Pancreas (tissue), 10 donors: ENCODE data around the gene MAPKAP1. TPM values are rescaled to one million over a fixed set of nuclear protein-coding genes. Genes with fewer than 3 reads are reported as not detected.

ENCODE experiments used
- ATAC-seq, 4 donors: fragments of 200-7000 bp; cut with Tn5 transposase; one replicate each; pipeline versions ENCODE4 v1.8.0 to v1.9.1; 2020; ENCODE audit warnings: mild to moderate bottlenecking in 4 of 4, moderate library complexity in 4 of 4
- DNase-seq, 6 donors: peaks; one replicate each; pipeline ENCODE4 v3.0.0-alpha.2; 2020
- FAIRE-seq: peaks from 2 replicates; lab custom pipeline; 2012; peaks lifted over from hg19 to GRCh38; lab: Jason Lieb, UNC
- H3K27ac ChIP-seq, 4 donors: fragments of 200-600 bp; sonication (generic); 1 replicate in 3 of 4; 2 replicates in 1 of 4; pipeline versions ENCODE4 v1.5.0 to v1.8.0; 2020
- H3K27me3 ChIP-seq, 4 donors: fragments of 200-600 bp; one replicate each; pipeline ENCODE4 v1.8.0; 2021
- H3K36me3 ChIP-seq, 3 donors: fragments of 200-600 bp; sonication (generic) in 1 of 3; one replicate each; pipeline versions ENCODE4 v1.5.0 to v1.8.0; 2020 to 2021
- H3K4me1 ChIP-seq, 3 donors: fragments of 200-600 bp; one replicate each; pipeline ENCODE4 v1.8.0; 2021
- H3K4me3 ChIP-seq, 4 donors: fragments of 200-600 bp; sonication (generic) in 2 of 4; one replicate each; pipeline versions ENCODE4 v1.5.0 to v1.8.0; 2020 to 2021
- H3K9me3 ChIP-seq, 4 donors: fragments of 200-600 bp; one replicate each; pipeline ENCODE4 v1.8.0; 2021
- WGBS, 2 donors: extraction: QIAGEN DNeasy Blood & Tissue Kit; methylation state at CpG; one replicate each; pipeline ENCODE4 v1.1.7; 2013; 5-methylcytosine and 5-hydroxymethylcytosine counted together
- intact Hi-C, 3 donors: fragments of 100-400 bp; cut with DNase I; formaldehyde crosslinking; loops; one replicate each; pipeline versions ENCODE4 v1.11.1 to v1.14.2; 2022
- polyA plus RNA-seq, 2 donors: library from polyadenylated mRNA; stranded (reverse); fragments of 200-250 nt; gene quantifications; one replicate each; pipeline ENCODE4 v1.2.3, GENCODE V29; 2013
- total RNA-seq, 6 donors: library from RNA; stranded (reverse); fragmentation: NEBNext Ultra II Directional in 4 of 6; extraction: Animal tissue kit (Norgen Biotek cat#: 25700) in 4 of 6; gene quantifications; one replicate each; pipeline versions ENCODE4 v1.2.1 to v1.2.4, GENCODE V29; 2021 to 2023
- TF ChIP-seq, protein P1 (sequence below), 4 donors: fragments of 200-600 bp; sonication (generic) in 3 of 4; IDR thresholded peaks; one replicate each; pipeline versions ENCODE4 v1.5.0 to v1.8.0; 2021; ENCODE audit warnings: antibody characterized with exemption in 4 of 4
- donor health status: healthy with polysubstance abuse.
- donor health status: DM: no; HTN: no; CAD: no; lungs with moderate emphysema.
- donor health status: DM: no; HTN: no; CAD: no.
- donor health status: control.
- donor health status: control.
- donor health status: Bipolar disorder and iron deficiency.
- donor health status: DM: yes; HTN: yes; CAD: no.
- donor health status: DM: no; HTN: no; CAD: no.
- donor health status: DM: no; HTN: no; CAD: no.
- donor health status: DM: yes; HTN: yes; CAD: no.

MAPKAP1 gene
- total and polyA plus RNA-seq, 8 donors: 18.7 to 42.0 (median 30.4) TPM

DNA sequence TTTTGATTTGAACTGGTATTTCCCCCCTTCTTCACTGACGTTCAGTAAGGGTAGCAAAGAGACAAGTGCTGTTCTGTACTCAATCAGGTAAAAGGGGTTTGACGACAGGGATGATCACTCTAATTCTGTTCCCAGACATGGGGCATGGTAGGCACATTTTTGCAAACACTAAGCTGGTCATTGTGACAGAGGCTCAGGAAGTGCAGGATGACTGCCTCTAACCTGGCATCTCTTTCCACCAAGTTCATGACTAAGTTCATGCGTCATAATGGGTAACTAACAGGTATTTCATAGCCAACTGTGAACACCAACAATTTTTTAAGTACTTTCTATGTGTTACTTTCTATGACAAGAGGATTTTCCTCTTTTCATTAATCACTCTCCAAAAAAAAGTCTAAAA is 166.5 kb downstream of the MAPKAP1 start:
- DNase-seq: no peak
- ATAC-seq: no peak
- intact Hi-C loops: no loop called here
- no peak for FAIRE-seq
- H3K4me3 ChIP-seq: no peak overlapping the region
- H3K4me1 ChIP-seq: peaks cover 11 to 29% (median 16%) of the 10 kb centered on the region in 3 donors
- no peaks in the 10 kb centered on the region for H3K27me3 ChIP-seq
- 94 to 97% methylated on average over 3 of the region's 3 CpGs for WGBS, 2 donors
- TF ChIP-seq, protein P1, sequence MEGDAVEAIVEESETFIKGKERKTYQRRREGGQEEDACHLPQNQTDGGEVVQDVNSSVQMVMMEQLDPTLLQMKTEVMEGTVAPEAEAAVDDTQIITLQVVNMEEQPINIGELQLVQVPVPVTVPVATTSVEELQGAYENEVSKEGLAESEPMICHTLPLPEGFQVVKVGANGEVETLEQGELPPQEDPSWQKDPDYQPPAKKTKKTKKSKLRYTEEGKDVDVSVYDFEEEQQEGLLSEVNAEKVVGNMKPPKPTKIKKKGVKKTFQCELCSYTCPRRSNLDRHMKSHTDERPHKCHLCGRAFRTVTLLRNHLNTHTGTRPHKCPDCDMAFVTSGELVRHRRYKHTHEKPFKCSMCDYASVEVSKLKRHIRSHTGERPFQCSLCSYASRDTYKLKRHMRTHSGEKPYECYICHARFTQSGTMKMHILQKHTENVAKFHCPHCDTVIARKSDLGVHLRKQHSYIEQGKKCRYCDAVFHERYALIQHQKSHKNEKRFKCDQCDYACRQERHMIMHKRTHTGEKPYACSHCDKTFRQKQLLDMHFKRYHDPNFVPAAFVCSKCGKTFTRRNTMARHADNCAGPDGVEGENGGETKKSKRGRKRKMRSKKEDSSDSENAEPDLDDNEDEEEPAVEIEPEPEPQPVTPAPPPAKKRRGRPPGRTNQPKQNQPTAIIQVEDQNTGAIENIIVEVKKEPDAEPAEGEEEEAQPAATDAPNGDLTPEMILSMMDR (IDR thresholded peaks at IDR 0.05): no peak
- H3K36me3 ChIP-seq: no peaks in the 10 kb centered on the region
- H3K9me3 ChIP-seq: no peaks in the 10 kb centered on the region
- H3K27ac ChIP-seq: no peak overlapping the region

DNA sequence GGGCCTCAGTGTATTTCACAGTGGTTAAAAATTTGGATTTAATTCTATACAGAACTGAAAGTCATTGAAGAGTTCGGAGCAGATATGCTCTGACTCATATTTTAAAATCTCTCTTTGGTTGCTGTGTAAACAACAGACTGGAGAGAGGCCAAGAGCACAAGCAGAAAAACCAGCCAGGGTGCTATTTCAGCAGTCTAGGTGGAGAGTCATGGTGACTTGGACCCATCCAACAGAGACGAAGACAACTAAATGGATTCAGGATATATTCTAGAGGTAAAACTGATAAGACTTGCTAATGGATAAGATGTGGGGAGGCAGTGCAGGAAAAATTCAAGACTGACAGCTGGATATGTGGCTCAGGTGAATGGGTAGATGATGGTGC is 168.9 kb downstream of the MAPKAP1 start:
- TF ChIP-seq, protein P1 (IDR thresholded peaks at IDR 0.05): no peak
- peak in 4 of 6 donors; percentile 53 to 78 (median 66) for DNase-seq
- peak; percentile 97 to 99 (median 98) for ATAC-seq
- intact Hi-C loops: no loop called here
- Histone ChIP-seq H3K27ac (peak overlapping the region in 2 of 4 donors; percentile 52 to 69), H3K36me3 (no peaks in the 10 kb centered on the region), H3K27me3 (no peaks in the 10 kb centered on the region), H3K9me3 (no peaks in the 10 kb centered on the region), H3K4me3 (peak overlapping the region in 1 of 4 donors; percentile 8), H3K4me1 (peaks cover 0 to 16% (median 10%) of the 10 kb centered on the region in 3 donors)
- FAIRE-seq: peak; percentile 71
- 6 to 7% methylated on average over 2 of the region's 2 CpGs for WGBS, 2 donors

DNA sequence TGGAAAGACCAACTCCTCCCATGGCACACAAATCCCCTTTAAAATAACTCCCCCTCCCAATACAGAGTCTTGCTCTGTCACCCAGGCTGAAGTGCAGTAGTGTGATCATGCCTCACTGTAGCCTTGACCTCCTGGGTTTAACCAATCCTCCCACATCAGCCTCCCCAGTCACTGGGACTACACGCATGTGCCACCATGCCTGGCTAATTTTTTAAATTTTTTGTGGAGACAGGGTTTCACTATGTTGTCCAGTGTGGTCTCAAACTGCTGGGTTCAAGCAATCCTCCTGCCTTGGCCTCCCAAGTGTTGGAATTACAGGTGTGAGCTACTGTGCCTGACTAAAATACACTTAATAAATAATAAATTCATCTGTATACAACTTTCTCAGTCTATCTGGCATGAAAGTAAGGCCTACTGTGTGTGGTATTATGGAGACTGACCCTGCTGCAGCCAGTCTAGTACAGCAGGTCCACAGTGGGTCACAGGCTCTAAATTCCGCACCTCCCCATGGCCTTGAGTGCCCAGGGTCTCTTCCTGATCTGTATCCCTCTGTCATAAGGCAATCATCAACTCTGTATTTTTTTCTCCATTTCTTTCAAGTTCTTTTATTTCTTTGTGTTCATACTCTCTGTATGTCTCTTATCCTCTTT is 169.4 kb downstream of the MAPKAP1 start:
- FAIRE-seq (no peak), DNase-seq (no peak), ATAC-seq (peak; percentile 55 to 72 (median 65))
- H3K4me1 ChIP-seq: peaks cover 0 to 16% (median 10%) of the 10 kb centered on the region in 3 donors
- intact Hi-C loops: no loop called here
- H3K9me3 ChIP-seq: no peaks in the 10 kb centered on the region
- TF ChIP-seq, protein P1 (IDR thresholded peaks at IDR 0.05): no peak
- WGBS, 2 donors: 74 to 78% methylated on average over 2 of the region's 2 CpGs
- peak overlapping the region in 1 of 4 donors; percentile 8 for H3K4me3 ChIP-seq
- no peaks in the 10 kb centered on the region for H3K36me3 ChIP-seq
- H3K27ac ChIP-seq: peak overlapping the region in 2 of 4 donors; percentile 52 to 69
- no peaks in the 10 kb centered on the region for H3K27me3 ChIP-seq

DNA sequence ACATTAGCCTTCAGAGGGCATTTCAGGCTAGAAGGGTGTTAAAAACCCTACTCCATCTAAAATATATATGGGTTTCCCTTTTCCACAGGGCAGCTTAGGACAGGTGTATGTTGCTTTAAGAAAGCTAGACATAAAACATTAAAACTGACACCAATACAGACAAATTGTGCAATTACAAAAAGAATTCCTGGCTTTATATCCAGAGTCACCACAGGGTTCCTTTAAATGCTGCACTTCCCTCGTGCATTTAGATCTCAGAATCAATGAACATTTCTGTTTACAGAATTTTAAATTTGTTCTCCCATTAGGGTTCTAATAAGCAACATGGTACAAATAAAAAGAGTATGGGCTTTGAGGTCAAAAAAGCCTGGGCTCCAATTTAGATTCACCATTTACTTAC is 170.2 kb downstream of the MAPKAP1 start:
- DNase-seq (no peak), FAIRE-seq (no peak), ATAC-seq (no peak)
- Histone ChIP-seq H3K27me3 (no peaks in the 10 kb centered on the region), H3K4me3 (no peak overlapping the region), H3K36me3 (no peaks in the 10 kb centered on the region), H3K4me1 (peaks cover 0 to 16% (median 10%) of the 10 kb centered on the region in 3 donors), H3K27ac (peak overlapping the region in 1 of 4 donors; percentile 52), H3K9me3 (no peaks in the 10 kb centered on the region)
- 50 to 67% methylated on average over 1 of the region's 1 CpG for WGBS, 2 donors
- TF ChIP-seq, protein P1 (IDR thresholded peaks at IDR 0.05): no peak
- intact Hi-C loops: no loop called here

DNA sequence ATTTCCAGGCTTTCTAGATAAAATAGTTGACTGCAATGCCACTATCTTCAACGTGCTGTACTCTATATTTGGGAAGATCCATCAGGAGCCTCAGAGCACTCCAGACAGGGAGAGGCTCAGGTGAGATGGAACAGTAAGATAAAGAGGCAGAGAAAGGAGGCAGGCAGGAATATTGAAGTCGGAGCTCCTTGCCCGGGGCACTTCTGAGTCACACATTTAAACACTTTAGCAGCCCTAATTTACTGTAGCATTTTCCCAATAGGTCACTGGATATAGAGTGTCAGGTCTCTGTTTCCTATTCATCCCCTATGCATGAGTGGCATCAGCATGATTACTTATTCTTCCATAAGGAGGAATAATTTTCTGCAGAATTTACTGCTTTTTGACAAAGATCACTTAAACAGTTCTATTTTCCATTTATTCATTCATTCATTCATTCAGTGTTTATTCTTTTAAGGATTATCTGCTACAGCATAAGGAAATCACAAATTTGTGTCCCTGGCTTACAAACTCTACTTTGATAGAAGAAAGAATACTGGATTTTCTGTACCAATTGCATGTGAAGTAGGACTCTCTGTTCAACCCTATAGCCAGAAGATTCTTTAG is 170.7 kb downstream of the MAPKAP1 start:
- Histone ChIP-seq H3K9me3 (no peaks in the 10 kb centered on the region), H3K36me3 (no peaks in the 10 kb centered on the region), H3K4me1 (peaks cover 0 to 16% (median 10%) of the 10 kb centered on the region in 3 donors), H3K27ac (no peak overlapping the region), H3K27me3 (no peaks in the 10 kb centered on the region), H3K4me3 (no peak overlapping the region)
- DNase-seq (no peak), FAIRE-seq (no peak), ATAC-seq (no peak)
- TF ChIP-seq, protein P1 (IDR thresholded peaks at IDR 0.05): no peak
- WGBS, 2 donors: 91 to 96% methylated on average over 3 of the region's 3 CpGs
- intact Hi-C loops: no loop called here
